NCI-H2107 (cell line): Measurements from ENCODE around the gene TNFRSF13B.

Source experiments
- DNase-seq: peaks from one replicate; lab custom pipeline; 2025; lab: John Stamatoyannopoulos, UW

Gene TNFRSF13B

GRCh38 chr17:16938496-16939207, 33.3 kb downstream of the TNFRSF13B start:
- DNase-seq = no peak

- no peak for DNase-seq
Measured at GRCh38 chr17:16938031-16938430, 33.9 kb downstream of the TNFRSF13B start.

GRCh38 chr17:16937431-16937830, 34.5 kb downstream of the TNFRSF13B start:
- DNase-seq = no peak

GRCh38 chr17:16936536-16937310, 35.2 kb downstream of the TNFRSF13B start:
- no peak for DNase-seq

- no peak for DNase-seq
Measured at GRCh38 chr17:16935786-16936185, 36.1 kb downstream of the TNFRSF13B start.

- DNase-seq = no peak
Measured at GRCh38 chr17:16935241-16935663, 36.7 kb downstream of the TNFRSF13B start.

GRCh38 chr17:16934836-16935235, 37.1 kb downstream of the TNFRSF13B start:
- no peak for DNase-seq

GRCh38 chr17:16934133-16934795, 37.7 kb downstream of the TNFRSF13B start:
- DNase-seq = no peak

GRCh38 chr17:16933317-16934132, 38.4 kb downstream of the TNFRSF13B start:
- DNase-seq = no peak

GRCh38 chr17:16932611-16933010, 39.3 kb downstream of the TNFRSF13B start:
- DNase-seq = no peak

- no peak for DNase-seq
Measured at GRCh38 chr17:16932156-16932555, 39.8 kb downstream of the TNFRSF13B start.

GRCh38 chr17:16931318-16932060, 40.4 kb downstream of the TNFRSF13B start:
- DNase-seq = no peak

- DNase-seq = no peak
Measured at GRCh38 chr17:16930571-16931317, 41.2 kb downstream of the TNFRSF13B start.

- no peak for DNase-seq
Measured at GRCh38 chr17:16929757-16930520, 42.0 kb downstream of the TNFRSF13B start.

- DNase-seq = no peak
Measured at GRCh38 chr17:16929035-16929680, 42.8 kb downstream of the TNFRSF13B start.

- no peak for DNase-seq
Measured at GRCh38 chr17:16928406-16929034, 43.4 kb downstream of the TNFRSF13B start.

GRCh38 chr17:16927641-16928321, 44.1 kb downstream of the TNFRSF13B start:
- DNase-seq = no peak
